Activated naive CD4-positive, alpha-beta T cell treated with anti-CD3 and anti-CD28 coated beads, Interleukin-2, amount 50 U/mL, for 72 hours (primary cell): ENCODE results near the gene CACNB2. TPM values are rescaled to one million over a fixed set of nuclear protein-coding genes. Genes with fewer than 3 reads are reported as not detected.

Experiments used
- ATAC-seq, 2 donors: fragments of 150-1000 bp; cut with Tn5 transposase; 2 replicates each; pipeline ENCODE4 v1.10.0; 2021; ENCODE audit warnings: mild to moderate bottlenecking in 2 of 2, moderate library complexity in 2 of 2
- DNase-seq, 2 donors: peaks; one replicate each; pipeline ENCODE4 v3.0.0; 2021 to 2022; ENCODE audit warnings: low spot score in 2 of 2
- H3K27ac Mint-ChIP-seq, 2 donors: one replicate each; pipeline ENCODE4 v1.8.0; 2022; ENCODE audit warnings: mild to moderate bottlenecking in 2 of 2, mixed read lengths in 2 of 2
- H3K36me3 Mint-ChIP-seq, 2 donors: one replicate each; pipeline ENCODE4 v1.8.0; 2022; ENCODE audit warnings: mixed read lengths in 2 of 2
- H3K9me3 Mint-ChIP-seq, 2 donors: one replicate each; pipeline ENCODE4 v1.8.0; 2022; ENCODE audit warnings: mixed read lengths in 2 of 2
- total RNA-seq, 2 donors: library from RNA; stranded (reverse); gene quantifications; one replicate each; pipeline ENCODE4 v1.2.3, GENCODE V29; 2022

Gene CACNB2
- total RNA-seq, 2 donors from 2014 or later = not detected

- no peak overlapping the region for H3K27ac Mint-ChIP-seq
- no peak for DNase-seq
- no peak for ATAC-seq
- H3K9me3 Mint-ChIP-seq = no peaks in the 10 kb centered on the region
- no peaks in the 10 kb centered on the region for H3K36me3 Mint-ChIP-seq
Measured at GRCh38 chr10:18450298-18450697, 310.1 kb downstream of the CACNB2 start.

GRCh38 chr10:18455086-18455884 lies 315.1 kb downstream of the CACNB2 start:
- Mint-ChIP-seq H3K36me3 (no peaks in the 10 kb centered on the region), H3K9me3 (no peaks in the 10 kb centered on the region), H3K27ac (no peak overlapping the region)
- DNase-seq (no peak), ATAC-seq (no peak)

GRCh38 chr10:18456984-18457383 lies 316.8 kb downstream of the CACNB2 start:
- no peak for DNase-seq
- ATAC-seq = no peak
- Mint-ChIP-seq H3K27ac (no peak overlapping the region), H3K36me3 (no peaks in the 10 kb centered on the region), H3K9me3 (no peaks in the 10 kb centered on the region)

GRCh38 chr10:18460032-18460431 lies 319.8 kb downstream of the CACNB2 start:
- no peaks in the 10 kb centered on the region for H3K9me3 Mint-ChIP-seq
- DNase-seq (no peak), ATAC-seq (no peak)
- H3K36me3 Mint-ChIP-seq = no peaks in the 10 kb centered on the region
- no peak overlapping the region for H3K27ac Mint-ChIP-seq

- Mint-ChIP-seq H3K27ac (no peak overlapping the region), H3K36me3 (no peaks in the 10 kb centered on the region), H3K9me3 (no peaks in the 10 kb centered on the region)
- DNase-seq = no peak
- no peak for ATAC-seq
Measured at GRCh38 chr10:18463673-18464211, 323.5 kb downstream of the CACNB2 start.

GRCh38 chr10:18469125-18469524 lies 328.9 kb downstream of the CACNB2 start:
- H3K9me3 Mint-ChIP-seq = no peaks in the 10 kb centered on the region
- H3K27ac Mint-ChIP-seq = no peak overlapping the region
- no peaks in the 10 kb centered on the region for H3K36me3 Mint-ChIP-seq
- DNase-seq = no peak
- ATAC-seq = no peak

- DNase-seq (no peak), ATAC-seq (no peak)
- no peaks in the 10 kb centered on the region for H3K9me3 Mint-ChIP-seq
- no peaks in the 10 kb centered on the region for H3K36me3 Mint-ChIP-seq
- no peak overlapping the region for H3K27ac Mint-ChIP-seq
Measured at GRCh38 chr10:18472977-18473376, 332.8 kb downstream of the CACNB2 start.

GRCh38 chr10:18473424-18474117 lies 333.3 kb downstream of the CACNB2 start:
- H3K27ac Mint-ChIP-seq = no peak overlapping the region
- H3K9me3 Mint-ChIP-seq = no peaks in the 10 kb centered on the region
- ATAC-seq (no peak), DNase-seq (no peak)
- H3K36me3 Mint-ChIP-seq = no peaks in the 10 kb centered on the region

GRCh38 chr10:18474118-18474455 lies 333.9 kb downstream of the CACNB2 start:
- no peaks in the 10 kb centered on the region for H3K9me3 Mint-ChIP-seq
- no peaks in the 10 kb centered on the region for H3K36me3 Mint-ChIP-seq
- H3K27ac Mint-ChIP-seq = no peak overlapping the region
- DNase-seq = no peak
- ATAC-seq = no peak

GRCh38 chr10:18476076-18476647 lies 335.9 kb downstream of the CACNB2 start:
- Mint-ChIP-seq H3K9me3 (no peaks in the 10 kb centered on the region), H3K36me3 (no peaks in the 10 kb centered on the region), H3K27ac (no peak overlapping the region)
- DNase-seq = no peak
- ATAC-seq = no peak

GRCh38 chr10:18478354-18478753 lies 338.1 kb downstream of the CACNB2 start:
- Mint-ChIP-seq H3K27ac (no peak overlapping the region), H3K36me3 (no peaks in the 10 kb centered on the region), H3K9me3 (no peaks in the 10 kb centered on the region)
- DNase-seq = no peak
- no peak for ATAC-seq

GRCh38 chr10:18479502-18479901 lies 339.3 kb downstream of the CACNB2 start:
- DNase-seq (no peak), ATAC-seq (no peak)
- Mint-ChIP-seq H3K36me3 (no peaks in the 10 kb centered on the region), H3K9me3 (no peaks in the 10 kb centered on the region), H3K27ac (no peak overlapping the region)

GRCh38 chr10:18483516-18484186 lies 343.4 kb downstream of the CACNB2 start:
- no peak for DNase-seq
- Mint-ChIP-seq H3K27ac (no peak overlapping the region), H3K9me3 (no peaks in the 10 kb centered on the region), H3K36me3 (no peaks in the 10 kb centered on the region)
- no peak for ATAC-seq

GRCh38 chr10:18486438-18486837 lies 346.2 kb downstream of the CACNB2 start:
- no peaks in the 10 kb centered on the region for H3K36me3 Mint-ChIP-seq
- no peak overlapping the region for H3K27ac Mint-ChIP-seq
- ATAC-seq = no peak
- no peak for DNase-seq
- no peaks in the 10 kb centered on the region for H3K9me3 Mint-ChIP-seq

GRCh38 chr10:18490755-18491154 lies 350.5 kb downstream of the CACNB2 start:
- DNase-seq (no peak), ATAC-seq (no peak)
- Mint-ChIP-seq H3K27ac (no peak overlapping the region), H3K36me3 (no peaks in the 10 kb centered on the region), H3K9me3 (no peaks in the 10 kb centered on the region)

- H3K27ac Mint-ChIP-seq = no peak overlapping the region
- H3K9me3 Mint-ChIP-seq = no peaks in the 10 kb centered on the region
- H3K36me3 Mint-ChIP-seq = no peaks in the 10 kb centered on the region
- DNase-seq (no peak), ATAC-seq (no peak)
Measured at GRCh38 chr10:18497806-18498369, 357.7 kb downstream of the CACNB2 start.

- Mint-ChIP-seq H3K27ac (no peak overlapping the region), H3K9me3 (no peaks in the 10 kb centered on the region), H3K36me3 (no peaks in the 10 kb centered on the region)
- DNase-seq (no peak), ATAC-seq (no peak)
Measured at GRCh38 chr10:18498998-18499397, 358.8 kb downstream of the CACNB2 start.
